Posterior vena cava (tissue), 2 donors: Measurements from ENCODE around the gene HECTD4. TPM values are rescaled to one million over a fixed set of nuclear protein-coding genes. Genes with fewer than 3 reads are reported as not detected.
"Not testable (repeated sequence)": the region's sequence is repeated elsewhere in the genome, so short reads cannot be mapped to it uniquely, and the experiment has no call there.

Source experiments
- DNase-seq: peaks from one replicate; pipeline ENCODE4 v3.0.0-alpha.2; 2020; ENCODE audit warnings: low spot score
- intact Hi-C, 2 donors: fragments of 100-400 bp; cut with DNase I; formaldehyde crosslinking; loops; one replicate each; pipeline versions ENCODE4 v1.14.1 to v1.14.2; 2022 to 2023
- total RNA-seq, 2 donors: library from RNA; stranded (reverse); fragmentation: NEBNext Ultra II Directional; extraction: Animal tissue kit (Norgen Biotek cat#: 25700); gene quantifications; one replicate each; pipeline ENCODE4 v1.2.1, GENCODE V29; 2021
- donor health status: DM: yes; HTN: yes; CAD: no.
- donor health status: DM: yes; HTN: yes; CAD: no.

The HECTD4 gene
- total RNA-seq, 2 donors from 2014 or later = 46.7 to 47.9 TPM

DNA sequence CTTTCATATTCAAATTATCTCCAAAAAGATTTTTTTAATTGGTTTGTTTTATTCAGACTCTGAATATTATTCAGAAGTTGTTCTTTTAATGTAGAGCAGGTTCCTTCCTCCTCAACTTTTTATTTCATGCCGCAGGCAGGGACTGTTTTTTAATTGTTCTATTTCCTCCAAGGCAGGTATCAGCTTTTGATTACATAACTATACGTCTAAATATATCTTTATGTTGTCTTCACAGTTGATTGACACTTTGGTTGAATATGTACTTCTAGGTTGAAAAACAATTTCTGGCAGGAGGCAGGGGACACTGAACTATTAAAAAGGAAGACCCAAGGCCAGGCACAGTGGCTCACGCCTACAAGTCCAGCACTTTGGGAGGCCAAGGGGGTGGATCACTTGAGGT lies 82.5 kb downstream of the HECTD4 start:
- no peak for DNase-seq
- intact Hi-C loops = no loop called here

DNA sequence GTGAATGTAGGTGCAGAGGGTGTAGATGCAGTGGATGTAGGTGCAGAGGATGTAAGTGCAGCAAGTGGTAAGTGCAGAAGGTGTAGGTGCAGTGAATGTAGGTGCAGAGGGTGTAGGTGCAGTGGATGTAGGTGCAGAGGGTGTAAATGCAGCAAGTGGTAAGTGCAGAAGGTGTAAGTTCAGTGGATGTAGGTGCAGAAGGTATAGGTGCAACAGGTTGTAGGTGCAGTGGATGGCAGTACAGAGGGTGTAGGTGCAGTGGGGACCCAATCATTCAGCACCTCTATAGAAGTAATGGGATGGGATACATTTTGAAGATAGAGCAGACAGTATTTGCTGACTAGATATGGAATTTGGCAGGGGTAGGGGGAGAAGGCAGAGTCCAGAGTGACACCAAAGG lies 85.0 kb downstream of the HECTD4 start:
- no peak for DNase-seq
- intact Hi-C loops = no loop called here

DNA sequence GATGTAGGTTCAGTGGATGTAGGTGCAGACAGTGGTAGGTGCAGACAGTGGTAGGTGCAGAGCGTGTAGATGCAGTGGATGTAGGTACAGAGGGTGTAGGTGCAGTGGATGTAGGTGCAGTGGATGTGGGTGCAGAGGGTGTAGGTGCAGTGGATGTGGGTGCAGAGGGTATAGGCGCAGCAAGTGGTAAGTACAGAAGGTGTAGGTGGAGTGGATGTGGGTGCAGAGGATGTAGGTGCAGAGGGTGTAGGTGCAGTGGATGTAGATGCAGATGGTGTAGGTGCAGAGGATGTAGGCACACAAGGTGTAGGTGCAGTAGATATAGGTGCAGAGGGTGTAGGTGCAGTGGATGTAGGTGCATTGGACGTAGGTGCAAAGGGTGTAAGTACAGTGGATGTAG lies 86.0 kb downstream of the HECTD4 start:
- intact Hi-C loops = no loop called here
- DNase-seq = no peak

DNA sequence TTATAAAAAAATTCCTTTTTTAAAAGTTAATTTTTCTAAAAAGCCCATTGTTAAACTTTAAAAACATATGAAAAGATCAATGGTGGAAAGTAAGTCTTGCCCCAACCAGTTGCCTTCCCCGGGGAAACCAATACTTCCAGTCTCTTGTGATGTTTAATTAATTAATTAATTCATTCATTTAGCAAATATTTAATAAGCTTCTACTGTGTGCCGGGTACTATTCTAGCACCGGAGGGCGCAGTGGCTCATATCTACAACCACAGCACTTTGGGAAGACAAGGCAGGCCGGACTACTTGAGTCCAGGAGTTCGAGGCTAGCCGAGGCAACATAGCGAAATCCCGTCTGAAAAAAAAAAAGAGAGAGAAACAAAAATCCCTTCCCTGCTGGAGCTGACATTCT lies 87.4 kb downstream of the HECTD4 start:
- intact Hi-C loops = no loop called here
- DNase-seq = no peak

DNA sequence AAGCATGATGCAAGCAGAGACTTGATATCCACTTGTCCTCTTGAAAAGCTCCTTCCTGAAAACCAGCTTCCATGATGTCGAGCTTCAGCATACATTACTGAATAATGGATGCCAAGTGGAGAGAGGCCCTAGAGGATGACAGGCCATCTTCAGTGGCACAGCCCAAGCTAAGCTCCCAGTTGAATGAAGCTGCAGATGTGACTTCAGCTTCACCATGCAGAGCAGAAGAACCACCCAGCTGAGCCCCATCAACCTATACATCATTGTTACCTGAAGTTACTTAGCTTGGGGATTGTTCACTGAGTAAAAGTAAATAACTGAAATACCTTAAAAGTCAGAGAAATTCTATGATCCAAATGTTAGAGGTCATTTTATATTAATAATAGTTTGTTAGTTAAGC lies 93.6 kb downstream of the HECTD4 start:
- intact Hi-C loops = no loop called here
- DNase-seq = no peak

DNA sequence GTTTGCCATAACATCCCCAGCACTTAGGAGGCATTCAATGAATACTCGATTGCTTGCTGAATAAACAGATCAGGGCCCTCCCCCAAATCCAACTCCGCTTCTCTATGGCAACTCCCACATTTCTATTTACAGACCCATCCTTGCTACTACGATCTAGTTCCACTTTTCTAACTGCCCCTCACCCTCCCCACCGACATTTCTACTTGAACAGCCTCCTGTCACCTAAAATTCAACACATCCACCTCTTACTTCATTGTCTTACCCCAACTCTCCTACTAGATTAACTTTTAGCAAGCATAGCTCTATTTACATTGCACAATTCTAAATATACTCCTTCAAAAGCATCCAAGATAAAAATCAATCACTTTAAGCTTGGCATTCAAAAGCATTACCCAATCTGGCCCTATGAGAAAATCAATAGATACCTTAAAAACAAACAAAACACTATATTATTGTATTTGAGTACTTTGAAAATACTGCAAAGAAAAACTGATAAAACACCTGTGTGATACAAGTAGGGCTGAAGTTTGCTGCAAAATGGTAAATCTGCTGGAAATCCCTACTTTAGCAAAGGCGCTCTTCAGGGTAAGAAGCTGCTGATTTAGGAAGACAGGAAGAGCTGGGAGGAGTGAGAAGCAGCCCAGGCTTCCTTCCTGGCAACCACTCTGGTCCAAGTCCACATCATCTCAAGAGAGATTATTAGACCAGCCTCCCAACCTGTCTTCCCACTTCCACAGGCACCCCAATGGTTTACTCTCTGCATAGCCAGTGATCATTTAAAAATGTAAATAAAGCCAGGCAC lies 96.4 kb downstream of the HECTD4 start:
- intact Hi-C loops = no loop called here
- DNase-seq = no peak

DNA sequence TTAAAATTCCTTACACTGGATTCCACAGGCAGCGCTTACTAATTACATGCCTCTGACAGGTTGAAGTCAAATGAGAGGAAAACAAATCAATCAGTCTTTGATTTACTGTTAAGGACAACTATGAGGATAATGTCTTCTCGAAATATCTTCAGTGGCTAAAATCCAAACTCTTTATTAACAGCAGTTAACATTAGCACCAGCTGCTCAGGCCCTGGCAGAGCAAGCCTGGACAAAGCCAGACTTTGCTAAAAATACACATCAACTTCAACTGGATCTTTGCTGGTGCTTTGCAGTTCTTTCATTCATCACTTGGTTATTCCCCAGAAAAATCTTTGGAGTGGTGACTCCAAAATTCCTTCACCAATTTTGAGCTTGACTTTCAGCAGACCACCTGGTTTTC lies 98.7 kb downstream of the HECTD4 start:
- no peak for DNase-seq
- intact Hi-C loops = loop anchor here in 1 of 2 donors (5.0 kb wide), 1 partner anchor 104 kb away; no protein-coding TSS in a partner anchor

DNA sequence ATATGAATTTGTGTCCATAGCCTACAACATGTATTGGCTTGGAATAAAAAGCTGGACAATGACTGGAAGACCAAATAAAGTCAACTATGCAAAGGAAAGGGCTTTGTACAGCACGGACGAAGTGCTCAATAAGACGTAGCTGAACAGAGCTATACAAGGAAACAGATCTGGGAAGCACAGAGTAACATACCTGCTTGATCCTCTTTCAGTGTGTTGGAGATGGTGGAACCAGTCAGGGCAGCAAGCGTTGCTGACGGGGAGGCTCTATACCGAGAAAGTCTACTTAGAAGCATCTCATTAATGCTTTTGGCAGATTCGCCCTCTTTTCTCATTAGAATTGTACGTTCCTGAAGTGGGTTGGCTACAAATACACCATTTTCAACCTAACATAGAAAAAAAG lies 99.3 kb downstream of the HECTD4 start:
- DNase-seq = no peak
- intact Hi-C loops = loop anchor here in 1 of 2 donors (5.0 kb wide), 1 partner anchor 104 kb away; no protein-coding TSS in a partner anchor

DNA sequence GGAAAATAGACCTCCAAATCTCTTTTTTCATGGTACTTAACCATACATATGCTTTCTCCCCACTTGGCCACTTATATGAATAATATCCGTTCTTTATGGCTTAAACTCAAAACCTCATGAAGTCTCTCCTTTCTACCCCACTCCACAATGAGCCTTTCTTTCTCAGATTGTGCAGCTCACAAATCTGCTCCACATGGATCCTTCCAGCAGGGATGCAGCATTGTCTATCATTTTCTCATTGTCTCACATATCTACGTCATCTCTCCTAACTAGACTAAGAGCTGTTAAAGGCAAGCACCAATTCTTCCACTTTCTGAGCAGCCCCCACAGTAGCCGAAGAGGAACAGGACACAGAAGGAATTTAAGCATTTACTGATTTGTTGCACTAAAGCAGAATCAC lies 106.4 kb downstream of the HECTD4 start:
- no peak for DNase-seq
- intact Hi-C loops = no loop called here

DNA sequence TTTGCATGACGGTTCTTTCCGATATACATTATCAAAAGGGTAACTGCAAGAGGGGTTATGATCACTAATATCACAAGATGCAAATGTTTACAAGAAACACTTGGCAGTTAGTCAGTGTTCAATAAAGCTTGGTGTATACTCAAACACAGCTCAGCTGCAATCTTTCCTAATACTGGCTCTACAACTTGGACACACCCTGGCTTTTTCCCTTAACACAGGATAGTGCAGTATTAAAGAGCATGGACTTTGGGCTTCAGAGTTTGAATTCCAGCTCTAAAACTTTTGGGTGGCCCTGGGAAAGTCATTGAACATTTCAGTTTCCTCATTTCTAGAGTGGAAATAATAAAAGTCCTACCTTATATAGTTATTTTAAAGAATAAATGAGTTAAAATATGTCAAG lies 107.0 kb downstream of the HECTD4 start:
- no peak for DNase-seq
- intact Hi-C loops = no loop called here

DNA sequence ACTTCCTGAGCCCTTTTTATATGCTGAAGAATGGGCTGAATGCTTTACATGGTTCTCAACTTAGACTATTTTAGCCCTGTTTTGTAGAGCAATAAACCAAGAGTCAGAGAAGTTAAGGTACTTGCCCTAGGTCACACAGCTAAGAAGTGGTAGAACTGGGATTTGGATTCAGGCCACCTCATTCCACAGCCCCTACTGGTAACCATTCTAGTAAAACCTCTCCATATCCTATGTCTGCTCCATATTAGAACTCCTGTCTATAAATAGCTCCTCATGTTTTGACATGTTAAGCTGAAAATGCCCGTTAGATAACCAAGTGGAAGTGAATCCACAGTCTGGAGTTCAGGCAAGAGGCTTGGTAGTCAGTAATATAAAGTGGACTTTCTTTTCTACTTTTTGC lies 111.6 kb downstream of the HECTD4 start:
- intact Hi-C loops = no loop called here
- no peak for DNase-seq

DNA sequence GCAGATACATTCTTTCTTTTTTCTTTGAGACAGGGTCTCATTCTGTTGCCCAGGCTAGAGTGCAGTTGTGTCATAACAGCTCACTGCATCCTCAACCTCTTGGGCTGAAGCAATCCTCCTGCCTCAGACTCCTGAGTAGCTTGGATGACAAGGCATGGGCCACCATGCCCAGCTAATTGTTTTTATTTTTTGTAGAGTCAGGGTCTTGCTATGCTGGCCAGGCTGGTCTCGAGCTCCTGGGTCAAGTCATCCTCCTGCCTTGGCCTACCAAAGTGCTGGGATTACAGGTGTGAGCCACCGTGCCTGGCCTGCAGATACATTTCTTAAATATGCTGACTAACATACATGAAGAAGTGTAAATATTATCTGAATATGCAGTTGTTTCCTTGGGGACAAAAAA lies 115.8 kb downstream of the HECTD4 start:
- no peak for DNase-seq
- intact Hi-C loops = no loop called here

DNA sequence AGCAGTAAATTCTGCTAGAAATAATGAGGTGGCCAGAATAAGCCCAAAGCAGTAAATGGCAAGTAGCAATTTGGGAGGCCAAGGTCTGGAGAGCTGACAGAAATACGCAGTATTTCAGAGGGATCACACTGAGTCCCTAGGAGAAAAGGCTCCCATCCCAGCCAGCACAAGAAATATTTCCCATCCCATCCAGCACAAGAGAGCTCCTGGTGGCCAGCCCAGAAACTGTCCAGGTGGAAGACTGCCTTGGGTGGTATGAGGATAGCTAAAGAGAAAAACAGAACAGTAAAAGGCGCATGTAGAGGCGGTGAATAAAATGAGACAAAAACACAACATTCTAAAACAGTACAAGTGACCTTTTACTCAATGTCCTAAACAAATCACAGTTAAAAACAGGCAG lies 120.7 kb downstream of the HECTD4 start:
- intact Hi-C loops = no loop called here
- DNase-seq = no peak

DNA sequence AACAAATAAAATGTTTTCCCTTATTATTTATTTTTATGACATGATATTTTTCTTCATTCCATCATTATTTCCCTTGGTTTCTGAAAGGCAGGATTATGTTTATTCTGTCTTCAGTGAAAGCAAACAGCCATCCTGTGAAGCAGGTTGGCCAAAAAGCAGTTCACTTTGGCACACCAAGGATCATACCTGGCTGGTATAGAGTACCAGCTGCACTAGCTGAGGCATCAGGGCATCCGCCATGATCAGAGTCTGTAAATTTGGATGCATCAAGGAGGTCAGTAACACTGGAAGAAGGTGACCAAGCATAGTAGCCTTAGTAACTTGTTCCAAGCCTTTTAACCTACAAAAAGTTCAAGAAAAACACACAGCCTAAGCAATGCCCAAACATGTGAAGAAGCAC lies 123.3 kb downstream of the HECTD4 start:
- intact Hi-C loops = loop anchor here in 1 of 2 donors (10.0 kb wide), 1 partner anchor 174 kb away; no protein-coding TSS in a partner anchor

DNA sequence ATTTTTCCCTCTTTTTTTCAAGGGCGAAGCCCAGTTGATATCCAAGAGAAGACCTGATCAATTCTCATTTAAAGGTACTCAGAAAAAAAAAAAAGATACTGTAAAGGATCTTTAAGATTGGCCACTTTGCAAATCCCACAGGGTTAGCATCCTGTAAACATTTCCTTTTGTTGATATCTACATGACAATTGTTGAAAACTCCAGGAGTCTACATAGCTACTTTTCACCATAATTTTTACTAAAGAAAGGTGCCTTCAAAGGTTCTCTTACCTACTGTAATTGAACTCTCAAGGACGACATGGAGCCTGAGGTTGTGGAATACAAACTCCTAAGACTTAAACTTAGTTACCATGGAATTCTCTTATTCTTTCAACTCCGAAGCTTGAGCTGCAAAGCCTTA lies 125.5 kb downstream of the HECTD4 start:
- intact Hi-C loops = loop anchor here in 1 of 2 donors (10.0 kb wide), 1 partner anchor 172 kb away; no protein-coding TSS in a partner anchor
- DNase-seq = no peak

More for the DNA sequence above, 123.3 kb downstream of the HECTD4 start:
- DNase-seq = no peak

DNA sequence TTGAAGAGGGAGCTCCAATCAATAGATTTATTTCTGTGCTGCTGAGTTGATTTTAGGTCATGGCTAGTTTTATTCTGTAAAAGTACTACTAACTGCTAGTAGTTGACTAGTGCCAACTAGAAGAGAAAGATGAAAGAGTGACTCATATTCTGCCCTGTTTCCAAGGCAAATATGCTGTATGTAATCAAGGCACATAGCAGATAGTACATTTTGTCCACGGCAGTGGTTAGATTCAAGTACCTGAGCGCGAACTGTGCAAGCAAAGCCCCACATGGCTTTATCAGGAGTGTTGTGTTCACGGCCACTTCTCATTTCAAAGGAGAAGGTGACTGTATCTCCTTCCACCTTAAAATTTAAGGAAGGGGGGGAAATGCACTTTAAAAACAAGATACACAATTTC lies 130.0 kb downstream of the HECTD4 start:
- intact Hi-C loops = loop anchor here in 1 of 2 donors (10.0 kb wide), 1 partner anchor 167 kb away; no protein-coding TSS in a partner anchor
- DNase-seq = no peak

DNA sequence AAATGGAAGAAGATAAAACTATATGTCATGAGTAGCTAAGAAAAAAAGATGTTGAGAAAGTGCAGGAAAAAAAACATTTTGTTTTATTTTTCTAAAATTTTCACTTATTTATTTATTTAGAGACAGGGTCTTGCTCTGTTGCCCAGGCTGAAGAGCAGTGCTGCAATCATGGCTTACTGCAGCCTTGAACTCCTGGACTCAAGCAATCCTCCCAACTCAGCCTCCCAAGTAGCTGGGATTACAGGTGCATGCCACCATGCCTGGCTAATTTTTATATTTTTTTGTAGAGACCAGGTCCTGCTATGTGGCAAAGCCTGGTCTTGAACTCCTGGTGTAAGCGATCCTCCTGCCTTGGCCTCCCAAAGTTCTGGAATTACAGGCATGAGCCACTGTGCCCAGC lies 137.3 kb downstream of the HECTD4 start:
- not testable (repeated sequence) for DNase-seq

DNA sequence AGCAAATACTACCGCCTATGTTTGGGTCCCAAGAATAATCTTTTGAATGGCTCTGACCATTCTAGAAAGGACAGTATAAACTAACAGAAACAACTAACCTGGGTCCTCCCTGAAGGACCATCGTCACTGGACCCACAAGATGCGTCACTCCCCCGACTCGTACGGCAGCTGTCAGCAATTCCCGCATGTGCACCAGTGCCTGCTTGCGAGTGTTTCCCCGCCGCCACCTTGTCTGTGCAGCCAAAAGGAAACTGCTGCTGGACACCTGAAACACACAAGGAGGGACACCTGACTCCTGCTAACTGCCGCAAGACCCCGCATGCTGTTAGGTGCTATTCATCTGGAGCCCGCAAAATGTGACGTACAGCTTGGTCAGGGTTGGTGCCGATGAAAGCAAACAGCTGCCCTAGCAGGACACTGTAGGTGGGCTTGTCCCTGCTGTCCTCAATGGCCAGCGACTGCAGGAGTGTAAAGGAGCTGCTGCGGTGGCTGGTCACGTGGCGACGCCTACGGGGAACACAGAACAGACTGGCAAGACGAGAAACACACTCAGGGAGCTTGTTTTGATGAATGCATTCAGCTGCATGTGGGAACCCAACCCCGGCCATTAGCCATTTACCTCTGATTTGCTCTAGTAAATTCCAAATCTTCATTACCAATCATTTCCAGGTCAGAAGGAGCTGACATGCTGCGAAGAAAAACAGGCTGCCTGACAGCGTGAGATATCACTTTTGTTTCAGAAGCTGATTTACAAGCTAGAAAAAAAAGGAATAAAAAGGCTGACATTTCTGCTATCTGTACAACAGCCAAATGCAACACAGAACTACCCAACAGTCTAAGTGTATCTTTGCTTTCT lies 138.7 kb downstream of the HECTD4 start:
- DNase-seq = no peak
- intact Hi-C loops = no loop called here

More for the DNA sequence above, 137.3 kb downstream of the HECTD4 start:
- intact Hi-C loops = not testable (repeated sequence)

DNA sequence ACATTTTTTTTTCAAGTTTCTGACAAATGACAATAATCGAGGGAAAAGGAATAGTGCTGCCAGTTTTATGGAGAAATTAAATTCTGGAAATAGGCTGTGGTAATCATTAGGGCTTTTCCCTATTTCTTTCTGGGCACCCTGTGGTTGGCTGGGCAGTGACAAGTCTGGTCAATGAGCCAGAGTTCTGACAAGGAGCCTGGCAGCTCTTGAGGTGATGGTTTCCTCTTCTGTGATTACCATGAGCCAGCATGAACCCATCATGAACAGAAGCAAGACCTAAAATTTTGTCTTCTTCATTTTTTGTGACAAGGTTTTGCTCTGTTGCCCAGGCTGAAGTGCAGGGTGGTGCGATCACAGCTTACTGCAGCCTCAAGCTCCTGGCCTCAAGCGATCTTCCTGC lies 141.1 kb downstream of the HECTD4 start:
- DNase-seq = no peak
- intact Hi-C loops = no loop called here

DNA sequence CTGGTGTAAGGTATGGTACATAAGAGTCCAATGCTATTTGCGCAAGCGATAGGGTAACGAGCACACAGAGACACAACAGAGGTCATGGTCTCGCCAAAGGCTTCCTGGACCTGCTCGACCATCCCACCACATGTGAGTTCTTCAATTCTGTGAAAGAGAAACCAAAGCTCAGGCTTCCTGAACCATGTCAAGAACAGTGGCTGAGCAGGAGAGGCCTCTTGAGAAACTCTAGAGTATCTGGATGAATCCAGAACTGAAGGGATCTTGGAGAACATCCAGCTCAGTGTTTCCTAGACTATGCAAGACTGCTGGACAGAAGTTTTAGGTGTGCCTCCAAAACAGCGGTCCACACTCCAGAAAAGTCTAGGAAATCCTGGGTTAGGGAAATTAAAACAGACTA lies 142.3 kb downstream of the HECTD4 start:
- intact Hi-C loops = no loop called here
- DNase-seq = no peak
